ENCODE results near the gene VEGFA. TPM values are rescaled to one million over a fixed set of nuclear protein-coding genes. Genes with fewer than 3 reads are reported as not detected.
A peak's percentile ranks its signal among the peaks of the same experiment; 100 is the strongest.

The VEGFA gene
- total RNA-seq, 2 donors from 2014 or later: 113 to 216 TPM

DNA sequence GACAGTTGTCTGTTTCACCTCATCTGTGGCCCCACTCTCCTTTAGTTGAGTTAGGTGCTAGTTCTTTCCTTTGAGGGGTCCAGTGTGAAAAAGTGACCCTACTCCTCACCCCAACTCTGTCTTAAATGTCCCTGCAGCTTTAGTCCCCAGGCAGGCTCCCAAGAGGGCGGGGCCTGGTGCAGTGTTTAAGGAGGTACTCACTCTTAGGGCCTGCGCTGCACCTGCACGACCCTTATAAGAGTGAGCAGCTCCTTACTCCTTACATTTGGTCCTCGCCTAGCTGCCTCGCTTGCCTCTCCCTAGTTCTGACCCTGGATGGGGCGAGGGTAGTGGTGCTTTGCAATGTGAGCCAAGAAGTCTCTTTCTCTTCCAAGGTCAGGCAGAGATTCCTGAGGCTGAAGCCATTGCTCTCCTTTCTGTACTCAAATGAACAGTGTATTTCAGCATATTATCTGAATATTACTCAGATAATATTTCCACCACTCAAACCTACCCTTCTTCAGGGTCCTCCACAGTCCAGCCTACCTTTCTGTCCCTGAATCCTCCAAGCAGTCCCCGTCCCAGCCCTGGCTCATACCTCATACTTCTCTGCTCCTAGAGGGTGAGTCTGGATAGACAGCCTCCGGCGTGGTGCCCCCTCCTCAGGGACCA is 11.9 kb upstream of the VEGFA start:
- Histone ChIP-seq H3K27ac (no peak overlapping the region), H3K9ac (ENCODE audit: low read depth in 2 of 2, low read length in 2 of 2) (no peak overlapping the region), H3K4me3 (no peak overlapping the region), H3K27me3 (no peaks in the 10 kb centered on the region), H3K4me1 (no peaks in the 10 kb centered on the region), H3K9me3 (no peaks in the 10 kb centered on the region), H3K36me3 (no peaks in the 10 kb centered on the region)
- TF ChIP-seq, protein P1, sequence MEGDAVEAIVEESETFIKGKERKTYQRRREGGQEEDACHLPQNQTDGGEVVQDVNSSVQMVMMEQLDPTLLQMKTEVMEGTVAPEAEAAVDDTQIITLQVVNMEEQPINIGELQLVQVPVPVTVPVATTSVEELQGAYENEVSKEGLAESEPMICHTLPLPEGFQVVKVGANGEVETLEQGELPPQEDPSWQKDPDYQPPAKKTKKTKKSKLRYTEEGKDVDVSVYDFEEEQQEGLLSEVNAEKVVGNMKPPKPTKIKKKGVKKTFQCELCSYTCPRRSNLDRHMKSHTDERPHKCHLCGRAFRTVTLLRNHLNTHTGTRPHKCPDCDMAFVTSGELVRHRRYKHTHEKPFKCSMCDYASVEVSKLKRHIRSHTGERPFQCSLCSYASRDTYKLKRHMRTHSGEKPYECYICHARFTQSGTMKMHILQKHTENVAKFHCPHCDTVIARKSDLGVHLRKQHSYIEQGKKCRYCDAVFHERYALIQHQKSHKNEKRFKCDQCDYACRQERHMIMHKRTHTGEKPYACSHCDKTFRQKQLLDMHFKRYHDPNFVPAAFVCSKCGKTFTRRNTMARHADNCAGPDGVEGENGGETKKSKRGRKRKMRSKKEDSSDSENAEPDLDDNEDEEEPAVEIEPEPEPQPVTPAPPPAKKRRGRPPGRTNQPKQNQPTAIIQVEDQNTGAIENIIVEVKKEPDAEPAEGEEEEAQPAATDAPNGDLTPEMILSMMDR (IDR thresholded peaks at IDR 0.05): no peak
- intact Hi-C loops (cut with DNase I): no loop called here
- DNase-seq: no peak

DNA sequence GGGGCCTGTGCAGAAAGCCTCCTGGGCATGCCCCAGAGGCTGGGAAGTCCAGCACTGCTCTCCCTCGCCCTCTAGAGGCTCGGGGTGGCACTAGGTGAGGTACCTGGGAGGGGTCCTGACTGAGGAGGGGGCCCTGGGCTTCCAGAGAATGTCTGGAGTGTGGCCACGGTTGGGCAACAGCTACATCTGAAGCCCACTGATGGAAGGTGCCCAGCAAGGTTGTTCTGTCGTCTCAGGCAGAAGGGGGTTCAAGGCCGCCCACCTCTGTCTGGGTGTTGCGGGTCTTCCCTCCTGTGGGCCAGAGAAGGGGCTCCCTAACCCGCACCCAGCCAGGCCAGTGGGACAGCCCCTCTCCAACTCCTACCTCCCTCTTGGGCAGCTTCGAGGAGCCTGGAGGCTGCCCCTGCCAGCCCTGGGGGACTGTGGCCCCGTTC is 11.4 kb upstream of the VEGFA start:
- intact Hi-C loops (cut with DNase I): no loop called here
- TF ChIP-seq, protein P1 (IDR thresholded peaks at IDR 0.05): peak; percentile 76
- Histone ChIP-seq H3K4me1 (peaks cover 3% of the 10 kb centered on the region), H3K9me3 (no peaks in the 10 kb centered on the region), H3K4me3 (no peak overlapping the region), H3K9ac (ENCODE audit: low read depth in 2 of 2, low read length in 2 of 2) (no peak overlapping the region), H3K27ac (no peak overlapping the region), H3K36me3 (no peaks in the 10 kb centered on the region), H3K27me3 (no peaks in the 10 kb centered on the region)
- DNase-seq: no peak

DNA sequence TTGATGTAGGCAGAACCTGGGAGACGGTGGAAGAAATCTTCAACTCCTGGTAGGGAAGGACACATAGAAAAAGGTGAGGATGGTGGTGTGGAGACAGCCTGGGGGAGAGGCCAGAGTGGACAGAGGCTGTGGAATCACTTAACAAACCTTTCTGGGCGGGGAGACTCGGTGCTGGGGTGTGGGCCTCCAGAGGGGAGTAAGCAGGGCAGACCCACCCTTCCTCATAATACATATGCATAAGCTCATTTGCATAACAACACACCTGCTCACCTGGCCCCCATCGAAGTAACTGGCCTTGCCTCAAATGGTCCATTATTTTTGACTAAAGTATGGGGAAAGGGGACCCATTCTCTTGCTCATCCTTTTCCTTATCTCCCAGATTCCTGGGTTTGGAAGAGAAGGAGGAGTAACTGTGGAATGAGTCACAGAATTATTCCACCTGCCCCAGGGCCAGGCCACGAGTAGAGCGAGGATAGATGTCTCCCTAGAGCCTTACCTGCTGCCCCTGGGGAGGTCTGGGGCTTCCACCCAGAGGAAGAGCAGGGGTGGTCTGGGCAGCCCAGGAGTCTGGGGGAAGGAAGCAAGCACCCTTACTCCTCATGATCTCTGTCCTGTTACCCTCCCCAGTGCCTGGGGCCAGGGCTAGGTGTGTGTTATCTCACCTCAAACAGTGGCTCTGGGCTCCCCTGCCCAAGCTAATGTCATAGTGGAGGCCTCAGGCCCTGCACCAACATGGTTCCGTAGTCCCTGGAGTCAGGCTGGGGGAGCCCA is 10.7 kb upstream of the VEGFA start:
- Histone ChIP-seq H3K27me3 (no peaks in the 10 kb centered on the region), H3K27ac (no peak overlapping the region), H3K9ac (ENCODE audit: low read depth in 2 of 2, low read length in 2 of 2) (no peak overlapping the region), H3K4me1 (peaks cover 3% of the 10 kb centered on the region), H3K36me3 (no peaks in the 10 kb centered on the region), H3K9me3 (no peaks in the 10 kb centered on the region), H3K4me3 (no peak overlapping the region)
- DNase-seq: no peak
- TF ChIP-seq, protein P1 (IDR thresholded peaks at IDR 0.05): no peak
- intact Hi-C loops (cut with DNase I): no loop called here

DNA sequence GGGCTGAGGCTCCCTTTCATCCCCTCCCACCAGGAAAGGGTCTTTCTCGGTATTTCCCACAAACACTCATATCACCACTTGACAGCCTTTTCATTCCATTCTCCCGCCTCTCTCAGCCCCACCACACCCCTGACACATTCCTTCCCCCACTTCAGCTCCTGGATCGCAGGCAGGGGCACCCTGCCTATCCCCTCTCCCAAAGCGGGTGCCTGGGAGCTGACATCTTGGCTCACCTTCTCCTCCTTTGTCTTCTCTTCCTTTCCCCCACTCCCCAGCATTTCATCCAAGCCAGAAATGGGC is 10.2 kb upstream of the VEGFA start:
- no peak for DNase-seq
- Histone ChIP-seq H3K9ac (ENCODE audit: low read depth in 2 of 2, low read length in 2 of 2) (no peak overlapping the region), H3K4me3 (no peak overlapping the region), H3K27ac (no peak overlapping the region), H3K36me3 (no peaks in the 10 kb centered on the region), H3K9me3 (no peaks in the 10 kb centered on the region), H3K4me1 (peaks cover 3% of the 10 kb centered on the region), H3K27me3 (no peaks in the 10 kb centered on the region)
- intact Hi-C loops (cut with DNase I): loop anchor here (5.0 kb wide), 1 partner anchor 93 kb away; no protein-coding TSS in a partner anchor
- TF ChIP-seq, protein P1 (IDR thresholded peaks at IDR 0.05): no peak

DNA sequence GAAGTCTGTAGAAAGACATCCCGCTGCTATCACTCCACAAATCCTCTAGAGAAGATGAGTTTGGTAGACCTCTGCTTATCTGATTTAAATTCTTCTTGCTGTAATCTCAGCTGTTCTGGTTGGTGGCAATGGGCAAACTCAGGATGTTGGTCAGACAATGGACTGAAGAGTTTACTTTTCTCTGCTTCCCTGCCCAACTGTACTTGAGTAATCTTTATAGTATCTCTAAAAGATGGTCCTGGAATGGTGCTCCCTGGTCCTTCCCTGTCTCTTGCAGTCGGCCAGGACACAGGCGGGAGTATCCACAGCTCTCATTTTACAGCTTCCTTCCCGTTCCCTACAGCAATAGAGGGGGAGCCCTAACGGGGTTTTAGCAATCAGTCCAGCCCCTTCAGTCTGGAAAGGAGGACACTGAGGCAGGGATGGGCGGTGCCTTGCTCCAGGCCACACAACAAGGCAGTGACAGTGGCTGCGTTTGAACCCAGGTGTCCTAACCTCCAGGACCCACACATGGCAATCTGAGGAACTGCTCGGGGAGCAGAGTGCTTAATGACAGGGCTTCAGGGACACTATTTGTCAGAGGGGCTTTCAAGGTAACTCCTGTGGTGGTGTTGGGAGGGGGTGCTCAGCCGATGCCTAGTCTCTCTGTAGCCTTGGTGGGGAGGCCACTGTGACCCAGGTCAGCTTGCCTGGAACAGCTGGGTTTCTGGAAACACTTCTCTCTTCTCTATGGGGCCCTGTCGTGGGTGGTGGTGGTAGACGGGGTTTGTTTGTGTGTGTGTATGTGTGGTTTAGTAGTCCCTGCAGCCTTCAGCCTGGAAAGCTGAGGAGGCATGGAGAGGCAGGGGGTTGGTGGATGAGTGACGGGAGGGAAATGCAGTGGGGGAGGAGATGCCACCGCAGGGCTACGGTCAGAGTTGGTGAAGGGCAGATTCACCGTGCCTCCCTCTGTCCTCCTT is 9.5 kb upstream of the VEGFA start:
- no peak overlapping the region for H3K27ac ChIP-seq

More for the DNA sequence above, 9.5 kb upstream of the VEGFA start:
- no peak for DNase-seq
- Histone ChIP-seq H3K9ac (ENCODE audit: low read depth in 2 of 2, low read length in 2 of 2) (no peak overlapping the region), H3K9me3 (no peaks in the 10 kb centered on the region), H3K27me3 (no peaks in the 10 kb centered on the region), H3K36me3 (no peaks in the 10 kb centered on the region), H3K4me3 (no peak overlapping the region), H3K4me1 (peaks cover 3% of the 10 kb centered on the region)
- intact Hi-C loops (cut with DNase I): loop anchor here (5.0 kb wide), 1 partner anchor 93 kb away; no protein-coding TSS in a partner anchor
- TF ChIP-seq, protein P1 (IDR thresholded peaks at IDR 0.05): no peak

All from colonic mucosa (tissue), 4 donors.